H1 (cell line): ENCODE results near the gene OR56A1. TPM values are rescaled to one million over a fixed set of nuclear protein-coding genes. Genes with fewer than 3 reads are reported as not detected.

Experiments used
- CTCF ChIA-PET: fragments of 300-600 bp; sonication (Branson Sonifier 250); formaldehyde crosslinking; loops from one replicate; lab custom pipeline; 2021; ENCODE audit not compliant: partially characterized antibody; lab: Charles Lee
- POLR2A ChIA-PET: fragments of 300-600 bp; sonication (Branson Sonifier 250); formaldehyde crosslinking; loops from one replicate; lab custom pipeline; 2021; ENCODE audit warnings: inconsistent platforms; ENCODE audit not compliant: partially characterized antibody; lab: Charles Lee
- DNase-seq, 2 experiments: peaks; one replicate each; pipeline versions ENCODE4 v3.0.0 to v3.0.0-alpha.2; 2010 to 2022; ENCODE audit warnings: low spot score in 2 of 2, low read depth in 1 of 2, mixed read lengths in 1 of 2
- FAIRE-seq: peaks from 2 replicates; lab custom pipeline; 2011; peaks lifted over from hg19 to GRCh38; lab: Jason Lieb, UNC
- H2AFZ ChIP-seq: 2 replicates; pipeline ENCODE4 v1.8.1; 2012; ENCODE audit warnings: low read length, inconsistent platforms
- H2AK5ac ChIP-seq: 2 replicates; pipeline ENCODE4 v1.6.1; 2013; ENCODE audit warnings: low read depth, low read length
- H2BK120ac ChIP-seq: replicated peaks from 2 replicates; pipeline ENCODE3; 2013; ENCODE audit warnings: low read depth, low read length, inconsistent platforms
- H2BK12ac ChIP-seq: 2 replicates; pipeline ENCODE4 v1.6.1; 2013; ENCODE audit warnings: low read depth, low read length
- H2BK15ac ChIP-seq: 2 replicates; pipeline ENCODE4 v1.6.1; 2013; ENCODE audit warnings: low read length
- H2BK20ac ChIP-seq: 2 replicates; pipeline ENCODE4 v1.6.1; 2013; ENCODE audit warnings: low read length
- H2BK5ac ChIP-seq: 2 replicates; pipeline ENCODE4 v1.6.1; 2013; ENCODE audit warnings: low read depth, low read length
- H3K14ac ChIP-seq: 2 replicates; pipeline ENCODE4 v1.6.1; 2013; ENCODE audit warnings: inconsistent platforms; ENCODE audit not compliant: insufficient read length
- H3K18ac ChIP-seq: 2 replicates; pipeline ENCODE4 v1.6.1; 2013; ENCODE audit warnings: low read length; ENCODE audit errors: extremely low read depth
- H3K23ac ChIP-seq: 2 replicates; pipeline ENCODE4 v1.6.1; 2013; ENCODE audit warnings: inconsistent platforms; ENCODE audit not compliant: insufficient read length
- H3K23me2 ChIP-seq: 2 replicates; pipeline ENCODE4 v1.6.1; 2013; ENCODE audit warnings: low read depth, low read length
- H3K27ac ChIP-seq: 2 replicates; pipeline ENCODE4 v1.6.1; 2011; ENCODE audit warnings: low read depth, low read length, inconsistent platforms
- H3K27me3 ChIP-seq, 4 experiments: replicated peaks in 1 of 4; 1 replicate in 1 of 4; 2 replicates in 3 of 4; pipeline versions ENCODE4 v1.6.1 to v1.8.1; 2011 to 2013; ENCODE audit warnings: low read length in 3 of 4, mild to moderate bottlenecking in 3 of 4, inconsistent platforms in 2 of 4, mixed read lengths in 2 of 4, moderate library complexity in 1 of 4; ENCODE audit not compliant: control insufficient read depth in 3 of 4, insufficient read depth in 3 of 4; ENCODE audit errors: extremely low read depth in 1 of 4
- H3K36me3 ChIP-seq, 4 experiments: 2 replicates each; pipeline versions ENCODE4 v1.6.1 to v1.8.1; 2011 to 2013; ENCODE audit warnings: mild to moderate bottlenecking in 4 of 4, low read length in 3 of 4, moderate library complexity in 2 of 4, control low read depth in 1 of 4, inconsistent platforms in 1 of 4; ENCODE audit not compliant: insufficient read depth in 4 of 4, control insufficient read depth in 2 of 4
- H3K4ac ChIP-seq: replicated peaks from 2 replicates; pipeline ENCODE3; 2013; ENCODE audit warnings: low read length, low read depth, mixed read lengths, inconsistent platforms; ENCODE audit not compliant: insufficient read length
- H3K4me1 ChIP-seq, 4 experiments: replicated peaks in 1 of 4; 1 replicate in 1 of 4; 2 replicates in 3 of 4; pipeline versions ENCODE4 v1.6.1 to v1.8.1; 2011 to 2013; ENCODE audit warnings: low read length in 3 of 4, inconsistent platforms in 2 of 4, mixed read lengths in 1 of 4; ENCODE audit not compliant: insufficient read depth in 4 of 4, control insufficient read depth in 3 of 4
- H3K4me2 ChIP-seq, 2 experiments: 2 replicates each; pipeline versions ENCODE4 v1.6.1 to v1.8.1; 2011 to 2013; ENCODE audit warnings: low read depth in 2 of 2, low read length in 2 of 2, control low read depth in 1 of 2, inconsistent platforms in 1 of 2, mild to moderate bottlenecking in 1 of 2; ENCODE audit not compliant: insufficient read depth in 1 of 2
- H3K4me3 ChIP-seq, 4 experiments: fragments of 200-600, 300-600 bp in 1 of 4; sonication (generic), shearing (Covaris generic), sonication (Bioruptor Twin) in 1 of 4; 2 replicates each; pipeline versions ENCODE4 v1.5.1 to v1.8.1; 2011 to 2016; ENCODE audit warnings: low read length in 4 of 4, low read depth in 3 of 4, control low read depth in 2 of 4, inconsistent platforms in 2 of 4, mild to moderate bottlenecking in 2 of 4, mixed read lengths in 1 of 4, moderate library complexity in 1 of 4; ENCODE audit not compliant: insufficient read depth in 2 of 4; ENCODE audit errors: extremely low read depth in 1 of 4
- H3K56ac ChIP-seq: replicated peaks from 2 replicates; pipeline ENCODE3; 2013; ENCODE audit warnings: low read depth, mild to moderate bottlenecking, mixed read lengths, low read length, inconsistent platforms; ENCODE audit not compliant: insufficient read length
- H3K79me1 ChIP-seq: 2 replicates; pipeline ENCODE4 v1.6.1; 2013; ENCODE audit warnings: low read depth, low read length, control low read depth
- H3K79me2 ChIP-seq, 2 experiments: 2 replicates each; pipeline versions ENCODE4 v1.6.1 to v1.8.1; 2012 to 2013; ENCODE audit warnings: low read length in 2 of 2, mild to moderate bottlenecking in 2 of 2, inconsistent platforms in 1 of 2; ENCODE audit not compliant: insufficient read depth in 2 of 2, control insufficient read depth in 1 of 2
- H3K9ac ChIP-seq, 4 experiments: replicated peaks in 1 of 4; 1 replicate in 1 of 4; 2 replicates in 3 of 4; pipeline versions ENCODE4 v1.6.1 to v1.8.1; 2011 to 2013; ENCODE audit warnings: low read depth in 3 of 4, low read length in 3 of 4, control low read depth in 2 of 4, mild to moderate bottlenecking in 2 of 4, moderate library complexity in 2 of 4, inconsistent platforms in 1 of 4; ENCODE audit errors: extremely low read depth in 1 of 4
- H3K9me3 ChIP-seq, 2 experiments: 2 replicates each; pipeline versions ENCODE4 v1.6.1 to v1.8.1; 2012 to 2013; ENCODE audit warnings: mild to moderate bottlenecking in 2 of 2, moderate library complexity in 2 of 2, control low read depth in 1 of 2, inconsistent platforms in 1 of 2, low read depth in 1 of 2, low read length in 1 of 2, mixed read lengths in 1 of 2; ENCODE audit not compliant: insufficient read depth in 2 of 2
- H4K20me1 ChIP-seq, 2 experiments: replicated peaks in 1 of 2; 2 replicates each; pipeline versions ENCODE3 to v1.8.1; 2011 to 2013; ENCODE audit warnings: inconsistent platforms in 2 of 2, low read length in 2 of 2, mild to moderate bottlenecking in 1 of 2; ENCODE audit not compliant: insufficient read depth in 2 of 2, control insufficient read depth in 1 of 2
- H4K5ac ChIP-seq: 2 replicates; pipeline ENCODE4 v1.6.1; 2013; ENCODE audit warnings: low read length, low read depth, mixed read lengths, inconsistent platforms; ENCODE audit not compliant: insufficient read length
- H4K8ac ChIP-seq: 2 replicates; pipeline ENCODE4 v1.8.0; 2013; ENCODE audit warnings: mild to moderate bottlenecking, moderate library complexity, low read length, inconsistent platforms; ENCODE audit not compliant: insufficient read depth; ENCODE audit errors: extremely low read depth
- H4K91ac ChIP-seq: replicated peaks from 2 replicates; pipeline ENCODE3; 2013; ENCODE audit warnings: low read length, mixed read lengths, inconsistent platforms; ENCODE audit not compliant: insufficient read length
- CEBPB ChIP-seq: IDR thresholded peaks from 2 replicates; pipeline ENCODE4 v1.6.1; 2012; ENCODE audit warnings: low read depth, low read length
- EGR1 ChIP-seq: IDR thresholded peaks from 2 replicates; pipeline ENCODE4 v1.6.1; 2011; ENCODE audit warnings: low read depth, low read length, borderline replicate concordance
- GTF2F1 ChIP-seq: IDR thresholded peaks from 2 replicates; pipeline ENCODE4 v1.6.1; 2012; ENCODE audit warnings: low read depth, low read length, improper control_type of control experiment, borderline replicate concordance
- MAFK ChIP-seq: IDR thresholded peaks from 2 replicates; pipeline ENCODE4 v1.6.1; 2012; ENCODE audit warnings: low read depth, mild to moderate bottlenecking, improper control_type of control experiment, low read length
- MAX ChIP-seq: IDR thresholded peaks from 2 replicates; pipeline ENCODE4 v1.6.1; 2012; ENCODE audit warnings: inconsistent platforms
- RNF2 ChIP-seq: fragments of 200-900, 300-1000 bp; sonication (generic); IDR thresholded peaks from 2 replicates; pipeline ENCODE4 v1.7.1; 2016; ENCODE audit warnings: borderline replicate concordance, low read depth, mild to moderate bottlenecking, antibody characterized with exemption, low read length; ENCODE audit not compliant: poor library complexity, severe bottlenecking; ENCODE audit errors: missing control alignments
- SAP30 ChIP-seq: fragments of 300-600 bp; sonication (generic); IDR thresholded peaks from 2 replicates; pipeline ENCODE4 v1.7.1; 2012; ENCODE audit warnings: low read length, moderate library complexity, mild to moderate bottlenecking, inconsistent platforms; ENCODE audit not compliant: insufficient read depth, insufficient replicate concordance
- SIN3A ChIP-seq, 2 experiments: IDR thresholded peaks in 1 of 2; conservative IDR thresholded peaks in 1 of 2; 2 replicates each; pipeline ENCODE4 v1.6.1; 2011 to 2012; ENCODE audit warnings: low read length in 2 of 2, improper control_type of control experiment in 1 of 2, low read depth in 1 of 2, mild to moderate bottlenecking in 1 of 2
- YY1 ChIP-seq: IDR thresholded peaks from 2 replicates; pipeline ENCODE4 v1.6.1; 2011; ENCODE audit warnings: low read depth, mild to moderate bottlenecking, low read length
- ZNF274 ChIP-seq: IDR thresholded peaks from 2 replicates; pipeline ENCODE4 v1.7.0; 2012; ENCODE audit warnings: low read length, borderline replicate concordance; ENCODE audit errors: extremely low read depth
- WGBS, 2 experiments: shearing (Covaris generic) in 1 of 2; methylation state at CpG; one replicate each; pipeline versions ENCODE4 v1.1.6 to v1.1.7; 2013 to 2015; ENCODE audit warnings: low lambda C conversion rate in 2 of 2, mixed read lengths in 2 of 2, inconsistent platforms in 1 of 2, low coverage in 1 of 2, missing lambda C conversion rate in 1 of 2; ENCODE audit not compliant: insufficient replicate concordance in 2 of 2, insufficient coverage in 1 of 2, insufficient read length in 1 of 2; ENCODE audit errors: extremely low coverage in 1 of 2, missing lambda C conversion rate in 1 of 2; 5-methylcytosine and 5-hydroxymethylcytosine counted together
- polyA plus RNA-seq, 7 experiments: library from polyadenylated mRNA; depleted of rRNA in 3 of 7; stranded (reverse) in 5 of 7; unstranded in 2 of 7; fragments of >200 nt in 5 of 7; fragments of 200-250 nt in 2 of 7; gene quantifications; 1 replicate in 5 of 7; 2 replicates in 1 of 7; 4 replicates in 1 of 7; pipeline versions ENCODE4 v1.2.1 to v1.2.3, GENCODE V29; 2011 to 2013; ENCODE audit warnings: missing spikeins in 2 of 7, mixed read lengths in 2 of 7
- total RNA-seq: library from RNA; stranded (reverse); fragmentation: NEBNext Ultra II Directional; extraction: Animal tissue kit (Norgen Biotek cat#: 25700); gene quantifications from 2 replicates; pipeline ENCODE4 v1.2.1, GENCODE V29; 2021

Gene OR56A1
- total and polyA plus RNA-seq, 2 of the 8 experiments (the other 6 are each of a cell fraction or from before 2014, with no cell fraction given): 0.02 to 0.09 TPM

- Histone ChIP-seq H3K18ac (no peak overlapping the region), H3K9ac (no peak overlapping the region), H3K4me2 (no peak overlapping the region), H2BK15ac (no peak overlapping the region), H3K23ac (no peak overlapping the region), H3K4me3 (no peak overlapping the region), H3K36me3 (no peaks in the 10 kb centered on the region), H2AFZ (no peak overlapping the region), H3K56ac (no peak overlapping the region), H3K9me3 (no peaks in the 10 kb centered on the region), H4K5ac (no peak overlapping the region), H3K4me1 (peaks cover 0 to 3% (median 0%) of the 10 kb centered on the region in 4 experiments; a peak in 1 of 7 replicates), H2BK12ac (no peak overlapping the region), H3K14ac (no peak overlapping the region), H3K27ac (no peak overlapping the region), H2BK120ac (no peak overlapping the region), H4K91ac (no peak overlapping the region), H3K79me2 (no peaks in the 10 kb centered on the region), H2AK5ac (no peak overlapping the region), H4K20me1 (no peaks in the 10 kb centered on the region), H3K79me1 (no peaks in the 10 kb centered on the region), H4K8ac (no peak overlapping the region), H3K27me3 (no peaks in the 10 kb centered on the region), H2BK5ac (no peak overlapping the region), H3K23me2 (no peaks in the 10 kb centered on the region; the same call in 1 of the 2 replicates), H3K4ac (no peak overlapping the region), H2BK20ac (no peak overlapping the region)
- CTCF ChIA-PET: interaction anchor here (1.7 kb wide), 1 partner anchor 11 kb away, joined by 4 read pairs; no protein-coding TSS in a partner anchor
- DNase-seq (no peak), FAIRE-seq (no peak)
- TF ChIP-seq RNF2: no peak
- TF ChIP-seq EGR1: no peak
- TF ChIP-seq YY1: no peak
- TF ChIP-seq ZNF274: no peak
- no peak for TF ChIP-seq MAX
- no peak for TF ChIP-seq SIN3A (conservative IDR thresholded peaks at IDR 0.05 in 1 of 2, IDR thresholded peaks at IDR 0.05 in 1 of 2; ENCODE audit: low read depth in 1 of 2, low read length in 2 of 2)
- no peak for TF ChIP-seq GTF2F1
- TF ChIP-seq CEBPB: no peak
- no peak for TF ChIP-seq SAP30
- no peak for TF ChIP-seq MAFK
- WGBS, 2 experiments: 88 to 100% methylated on average over 1 to 3 of the region's 3 CpGs
- POLR2A ChIA-PET: no interaction called here
Measured at GRCh38 chr11:6052374-6052773, 21.8 kb upstream of the OR56A1 start.
